NCI-H526 (cell line): ENCODE data around the gene RRP1B.
"Not testable (repeated sequence)": the region's sequence is repeated elsewhere in the genome, so short reads cannot be mapped to it uniquely, and the experiment has no call there.

Experiments
- DNase-seq, 2 experiments: peaks; one replicate each; lab custom pipeline; 2025; lab: John Stamatoyannopoulos, UW

The RRP1B gene

DNA sequence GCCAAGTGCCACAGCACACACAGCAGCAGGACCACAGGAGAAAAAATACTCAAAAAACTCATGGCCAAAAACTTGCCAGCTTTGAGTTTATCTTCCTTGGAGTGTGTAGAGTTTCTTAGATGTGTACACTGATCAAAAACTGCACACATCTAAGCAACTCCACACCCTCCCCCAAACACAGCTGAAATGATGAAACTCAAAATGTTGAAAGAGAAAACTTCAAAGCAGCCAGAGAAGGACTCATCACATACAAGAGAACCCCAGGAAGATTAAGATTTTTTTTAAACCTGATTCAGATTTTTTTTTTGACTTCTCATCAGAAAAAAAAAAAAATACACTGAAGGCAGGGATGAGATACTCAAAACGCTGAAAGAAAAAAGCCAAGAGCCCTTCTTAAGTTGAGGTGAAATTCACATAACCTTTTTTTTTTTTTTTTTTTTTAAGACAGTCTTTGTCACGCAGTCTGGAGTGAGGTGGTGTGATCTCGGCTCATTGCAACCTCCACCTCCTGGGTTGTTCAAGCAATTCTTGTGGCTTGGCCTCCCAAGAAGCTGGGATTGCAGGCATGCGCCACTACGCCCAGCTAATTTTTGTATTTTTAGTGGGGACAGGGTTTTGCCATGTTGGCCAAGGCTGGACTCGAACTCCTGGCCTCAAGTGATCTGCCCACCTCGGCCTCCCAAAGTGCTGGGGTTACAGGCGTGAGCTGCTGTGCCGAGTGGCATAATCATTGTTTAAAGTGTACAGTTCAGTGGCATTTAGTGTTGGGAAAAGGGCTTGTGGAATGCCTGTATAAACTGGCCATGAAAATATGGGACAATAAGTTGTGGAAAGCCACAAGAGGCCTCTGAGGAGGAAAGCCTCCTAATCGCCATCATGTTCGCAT is 38.6 kb downstream of the RRP1B start:
- DNase-seq = no peak

GRCh38 chr21:43699492-43699777 is 40.1 kb downstream of the RRP1B start:
- DNase-seq = not testable (repeated sequence)

GRCh38 chr21:43699933-43700599 is 40.7 kb downstream of the RRP1B start:
- DNase-seq = no peak

GRCh38 chr21:43701936-43702784 is 42.8 kb downstream of the RRP1B start:
- no peak for DNase-seq

DNA sequence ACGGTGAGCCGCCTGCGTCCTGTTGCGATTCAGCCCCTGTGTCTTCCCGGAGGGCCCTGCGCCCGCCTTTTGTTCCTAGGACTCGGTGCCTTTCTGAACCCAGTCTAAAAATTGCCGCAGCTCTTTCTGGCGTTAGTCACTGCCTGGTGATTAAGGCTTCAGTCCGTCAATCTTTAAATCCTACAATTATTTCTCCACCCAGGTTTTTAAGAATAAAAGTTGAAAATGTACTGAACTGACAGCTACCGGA is 43.4 kb downstream of the RRP1B start:
- no peak for DNase-seq

DNA sequence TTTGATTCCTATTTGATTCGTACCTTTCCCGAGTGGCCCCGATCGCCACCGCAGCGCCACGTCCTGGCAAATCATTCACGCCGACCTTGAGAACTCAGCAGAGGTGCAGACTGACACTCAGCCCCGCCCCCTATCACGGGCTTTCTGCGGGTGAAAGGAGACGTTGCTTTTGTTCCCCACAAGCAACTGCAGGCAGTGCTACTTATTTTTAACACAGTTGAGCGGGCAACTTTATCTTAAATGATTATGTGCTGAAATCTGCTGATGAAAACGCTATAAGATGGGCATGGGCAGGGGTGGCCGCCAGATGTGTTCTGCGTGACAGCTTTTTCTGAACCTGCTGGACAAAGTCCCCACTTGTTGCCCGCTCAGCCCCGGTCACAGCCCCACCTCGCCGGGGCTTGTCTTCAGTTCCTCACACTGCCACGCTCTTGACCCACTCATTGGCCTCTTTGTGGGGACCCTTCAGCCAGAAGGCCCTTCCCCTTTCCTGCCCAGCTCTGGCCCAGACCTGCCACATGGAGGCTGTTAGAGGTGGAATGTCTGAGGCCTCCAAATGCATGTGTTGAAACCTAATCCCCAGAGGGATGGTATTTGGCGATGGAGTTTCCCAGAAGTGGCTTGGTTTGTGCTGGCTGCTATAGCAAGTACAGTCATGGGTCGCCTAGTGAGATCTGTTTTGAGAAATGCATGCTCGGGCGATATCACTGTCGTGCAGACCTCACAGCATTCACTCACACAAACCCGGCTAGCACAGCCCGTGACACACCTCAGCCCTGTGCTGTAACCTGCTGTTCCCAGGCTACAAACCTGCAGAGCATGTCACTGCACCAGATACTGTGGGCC is 43.9 kb downstream of the RRP1B start:
- no peak for DNase-seq

DNA sequence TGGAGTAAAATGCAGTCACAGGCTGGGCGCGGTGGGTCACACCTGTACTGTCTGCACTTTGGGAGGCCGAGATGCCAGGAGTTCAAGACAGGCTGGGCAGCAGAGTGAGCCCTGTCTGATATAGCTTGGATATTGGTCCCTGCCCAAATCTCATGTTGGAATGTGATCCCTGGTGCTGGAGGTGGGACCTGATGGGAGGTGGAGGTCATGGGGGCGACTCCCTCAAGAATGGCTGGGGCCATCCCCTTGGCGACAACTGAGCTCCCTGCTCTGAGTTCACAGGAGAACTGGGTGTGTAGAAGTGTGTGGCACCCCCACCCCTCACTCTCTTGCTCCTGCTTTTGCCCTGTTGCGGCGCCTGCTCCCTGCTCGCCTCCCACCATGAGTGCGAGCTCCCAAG is 48.1 kb downstream of the RRP1B start:
- no peak for DNase-seq

DNA sequence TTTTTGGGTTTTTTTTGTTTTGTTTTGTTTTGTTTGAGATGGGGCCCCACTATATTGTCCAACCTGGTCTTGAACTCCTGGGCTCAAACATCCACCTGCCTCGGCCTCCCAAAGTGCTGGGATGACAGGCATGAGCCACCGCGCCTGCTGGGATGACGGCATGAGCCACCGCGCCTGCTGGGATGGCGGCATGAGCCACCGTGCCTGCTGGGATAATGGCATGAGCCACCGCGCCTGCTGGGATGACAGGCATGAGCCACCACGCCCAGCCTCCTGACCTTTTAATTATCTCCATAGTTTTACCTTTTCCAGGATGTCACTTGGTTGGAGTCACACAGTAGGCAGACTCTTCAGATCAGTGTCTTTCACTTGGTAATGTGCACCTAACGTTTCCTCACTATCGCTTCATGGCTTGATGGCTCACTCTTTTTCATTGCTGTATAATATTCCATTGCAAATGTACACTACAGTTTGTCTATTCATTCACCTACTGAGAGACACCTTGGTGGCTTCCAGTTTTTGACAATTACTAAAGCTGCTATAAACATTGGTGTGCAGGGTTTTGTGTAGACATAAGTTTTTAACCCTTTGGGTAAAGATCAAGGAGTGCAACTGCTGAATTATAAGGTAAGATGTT is 49.5 kb downstream of the RRP1B start:
- DNase-seq = no peak

DNA sequence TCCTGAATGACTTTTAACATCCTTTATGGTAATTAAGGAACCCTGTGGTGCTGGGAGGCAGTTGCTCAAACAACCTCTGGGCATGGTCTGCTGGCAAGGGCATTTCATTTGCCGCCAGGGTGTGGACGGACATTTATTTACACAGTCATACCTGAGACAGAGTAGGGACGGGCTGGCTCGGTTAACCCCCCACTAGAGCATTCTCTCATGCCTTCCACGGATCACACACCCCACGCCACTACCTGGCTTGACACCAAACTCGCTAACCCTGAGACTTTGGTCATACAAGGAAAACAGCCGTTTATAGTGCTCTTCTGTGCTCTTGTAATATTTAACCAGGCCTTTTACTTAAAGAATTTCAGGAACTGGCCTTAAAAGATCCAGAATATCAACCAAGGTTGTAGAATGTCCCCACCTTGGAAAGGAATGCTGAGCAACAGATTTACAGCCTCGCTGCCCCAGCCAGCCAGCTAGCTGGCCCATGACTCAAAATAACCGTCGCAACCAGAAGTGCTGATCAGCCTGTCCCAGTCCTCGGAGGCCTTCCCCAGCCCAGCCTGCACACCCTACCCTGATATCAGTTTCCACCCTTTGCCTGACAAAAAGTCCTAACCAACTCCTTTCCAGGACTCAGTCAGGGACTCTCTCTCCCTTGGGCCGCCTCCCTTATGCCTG is 53.0 kb downstream of the RRP1B start:
- DNase-seq = peak in 1 of 2 experiments; percentile 32

GRCh38 chr21:43713123-43713522 is 53.8 kb downstream of the RRP1B start:
- DNase-seq = not testable (repeated sequence)

DNA sequence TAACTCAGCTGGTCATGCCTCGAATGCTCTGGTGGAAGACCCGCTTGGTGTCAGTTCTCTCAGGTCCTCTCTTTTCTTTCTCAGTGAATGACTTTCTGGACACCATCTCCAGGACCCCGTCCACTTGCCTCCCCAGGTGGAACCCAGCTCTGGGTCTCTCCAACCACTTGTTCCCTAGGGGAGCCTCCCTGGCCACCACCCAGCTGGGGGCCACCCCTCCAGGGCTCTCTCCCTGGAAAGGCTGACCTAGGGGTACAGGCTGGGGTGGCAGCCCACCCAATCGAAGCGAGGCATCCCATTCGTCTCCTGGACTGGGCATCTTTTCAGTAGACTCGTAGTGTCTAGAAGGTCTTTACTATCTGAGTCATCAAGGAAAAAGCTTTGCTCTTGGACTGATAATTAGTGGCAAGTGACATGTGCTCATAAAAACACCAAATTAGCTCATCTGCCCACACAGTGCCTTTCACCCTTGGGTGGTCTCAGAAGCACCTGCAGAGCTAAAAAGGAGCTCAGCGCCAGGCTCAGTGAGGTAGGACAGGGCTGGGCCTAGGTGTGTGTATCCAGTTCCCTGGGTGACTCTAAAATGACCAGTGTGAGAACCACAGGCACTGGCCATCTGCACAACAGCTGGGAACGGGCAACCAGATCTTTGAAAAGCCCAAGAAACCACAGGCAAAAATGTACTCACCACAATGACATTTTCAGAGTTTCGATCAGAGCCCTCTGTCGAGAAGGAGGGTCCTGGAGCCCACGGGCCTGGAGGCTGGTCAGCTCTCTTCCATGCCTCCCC is 57.2 kb downstream of the RRP1B start:
- DNase-seq = no peak

GRCh38 chr21:43717166-43717853 is 58.0 kb downstream of the RRP1B start:
- DNase-seq = no peak

GRCh38 chr21:43717967-43718871 is 58.9 kb downstream of the RRP1B start:
- DNase-seq = peak in 1 of 2 experiments; percentile 54

- DNase-seq = peak in 1 of 2 experiments; percentile 91
These were observed 59.8 kb downstream of the RRP1B start, which contains the start of gene PDXK for GRCh38 chr21:43718872-43719747. TSS of gene PDXK (plus strand) at chr21:43719129. CDS start at chr21:43719295, 166 bp downstream.

DNA sequence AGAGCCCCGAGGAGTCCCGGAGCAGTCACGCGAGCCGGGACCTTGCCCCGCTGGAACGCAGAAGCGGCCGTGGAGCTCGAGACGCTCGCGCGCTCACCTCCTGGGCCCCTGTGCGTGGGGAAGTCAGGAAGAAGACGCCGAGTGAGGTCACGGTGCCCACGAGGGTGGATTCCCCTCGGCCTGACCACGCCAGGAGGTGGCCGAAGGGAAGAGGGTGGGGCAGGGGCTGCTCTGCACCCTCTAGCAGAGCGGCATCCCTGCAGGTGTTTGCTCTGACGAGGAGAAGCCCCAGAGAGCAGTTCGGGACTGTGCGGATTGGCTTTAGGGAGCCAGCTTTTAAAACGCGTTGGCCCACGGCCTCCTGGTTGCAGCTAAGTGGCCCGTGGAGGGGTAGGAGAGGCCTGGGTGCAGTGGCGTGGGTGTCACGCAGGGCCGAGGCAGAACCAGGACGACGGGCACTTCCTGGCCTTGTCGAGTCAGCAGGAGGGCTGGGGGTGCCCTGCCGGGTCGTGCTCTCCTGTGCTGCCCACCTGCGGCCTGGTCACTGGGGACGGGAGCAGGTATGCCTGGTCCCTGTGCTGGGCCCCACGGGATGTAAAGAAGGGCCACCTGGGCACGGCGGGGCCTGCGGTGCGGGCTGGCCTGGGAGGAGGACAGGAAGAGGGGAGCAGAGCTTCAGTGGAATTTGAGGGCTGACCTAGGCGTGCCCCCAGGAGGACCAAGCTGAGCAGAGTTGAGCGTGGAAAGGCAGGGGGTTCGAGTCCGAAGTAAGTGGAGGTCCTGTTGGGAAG is 60.6 kb downstream of the RRP1B start:
- DNase-seq = peak in 1 of 2 experiments; percentile 53

- no peak for DNase-seq
These were observed 61.3 kb downstream of the RRP1B start for GRCh38 chr21:43720539-43721166.
